ENCODE data around the gene GPR42. TPM values are rescaled to one million over a fixed set of nuclear protein-coding genes. Genes with fewer than 3 reads are reported as not detected.

Gene GPR42
- total and polyA plus RNA-seq, 10 of the 15 experiments (the other 5 are each of a cell fraction or from before 2014, with no cell fraction given): 0.13 TPM; not detected in 9

DNA sequence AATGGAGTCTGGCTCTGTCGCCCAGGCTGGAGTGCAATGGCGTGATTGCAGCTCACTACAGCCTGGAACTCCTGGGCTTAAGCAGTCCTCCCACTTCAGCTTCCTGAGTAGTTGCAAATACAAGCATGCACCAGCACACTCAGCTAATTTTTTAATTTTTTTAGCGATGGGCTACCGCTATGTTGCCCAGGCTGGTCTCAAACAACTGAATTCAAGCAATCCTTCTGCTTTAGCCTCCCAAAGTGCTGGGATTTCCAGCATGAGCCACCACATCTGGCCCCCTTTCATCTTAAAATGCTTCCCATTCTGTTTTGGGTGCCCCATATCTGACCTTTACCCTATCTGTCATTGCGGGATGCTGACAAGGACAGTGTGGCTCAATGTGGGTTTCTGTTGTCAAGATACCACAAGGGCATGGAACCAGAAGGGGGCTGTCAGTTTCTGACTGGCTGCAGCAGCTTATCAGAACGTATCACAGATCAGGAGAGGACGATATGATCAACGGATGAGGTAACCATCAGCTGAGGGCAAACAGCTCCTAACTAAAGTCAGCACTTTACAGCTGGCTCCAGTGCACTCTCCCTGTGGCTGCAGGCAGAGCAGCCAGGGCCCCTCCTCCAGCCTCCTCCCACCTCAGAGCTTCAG lies 32.4 kb downstream of the GPR42 start:
- no peaks in the 10 kb centered on the region for H4K20me1 ChIP-seq (ENCODE audit: control insufficient read depth, insufficient read depth)
- DNase-seq (ENCODE audit: low read depth, low spot score): no peak
- no peaks in the 10 kb centered on the region for H3K27me3 ChIP-seq (replicated peaks in 1 of 2; ENCODE audit: control insufficient read depth in 2 of 2, insufficient read depth in 2 of 2, low read length in 1 of 2)
- H3K9me3 ChIP-seq (replicated peaks; ENCODE audit: control insufficient read depth, insufficient read depth, low read length): no peaks in the 10 kb centered on the region; the same call in 2 of the 3 replicates
- H3K79me2 ChIP-seq (ENCODE audit: control insufficient read depth, insufficient read depth, low read length): no peaks in the 10 kb centered on the region
- FAIRE-seq: no peak
- in situ Hi-C loops (cut with MboI) (no loop called here), intact Hi-C loops (cut with micrococcal nuclease; ENCODE audit: unreplicated experiment) (no loop called here)
- H3K4me3 ChIP-seq: no peak overlapping the region
- no peak overlapping the region; the same call in 1 of the 2 replicates for H3K4me2 ChIP-seq (ENCODE audit: control insufficient read depth, insufficient read depth)
- SMC1A ChIA-PET (ENCODE audit: uncharacterized antibody, unreplicated experiment): interaction anchor here (0.7 to 10.8 kb wide), 13 partner anchors 13 to 92 kb away, joined by 3 to 152 read pairs (median 7); partner anchors contain the start of genes CD22 and FFAR2
- ATAC-seq: peak; percentile 49
- no peak overlapping the region for H2AFZ ChIP-seq (ENCODE audit: control insufficient read depth, low read depth, low read length)
- H3K36me3 ChIP-seq (ENCODE audit: control insufficient read depth in 2 of 2, insufficient read depth in 2 of 2, low read length in 1 of 2): no peaks in the 10 kb centered on the region
- no peak overlapping the region for H3K27ac ChIP-seq (ENCODE audit: control insufficient read depth, insufficient read depth)
- BruUV-seq (replicated peaks): no TSS peak
- POLR2A ChIA-PET: interaction anchor here (0.7 to 6.6 kb wide), 16 partner anchors 9 to 75 kb away, joined by 3 to 67 read pairs (median 6); partner anchors contain the start of gene FFAR2
- H3K4me1 ChIP-seq (ENCODE audit: control insufficient read depth, insufficient read depth, low read length): peaks cover 48% of the 10 kb centered on the region
- WGBS (ENCODE audit: insufficient coverage, insufficient replicate concordance, low lambda C conversion rate, missing lambda C conversion rate): 79% methylated on average over 8 of the region's 8 CpGs
- no peak overlapping the region for H3K9ac ChIP-seq (ENCODE audit: control insufficient read depth, insufficient read depth, low read length)
- CTCF ChIA-PET: interaction anchor here (0.7 to 5.2 kb wide), 9 partner anchors 10 to 106 kb away, joined by 3 to 35 read pairs (median 5); no protein-coding TSS in a partner anchor
- RAD21 ChIA-PET (ENCODE audit: unreplicated experiment): interaction anchor here (0.6 to 6.4 kb wide), 16 partner anchors 14 to 293 kb away, joined by 3 to 84 read pairs (median 6); partner anchors contain the start of gene FFAR1
- TF ChIP-seq CHD4 (IDR thresholded peaks at IDR 0.05) (no peak), CREM (IDR thresholded peaks at IDR 0.05; ENCODE audit: low read depth) (no peak), BHLHE40 (IDR thresholded peaks at IDR 0.05; ENCODE audit: borderline replicate concordance in 1 of 2, low read depth in 2 of 2, low read length in 1 of 2) (peak in 1 of 2 experiments; percentile 37; a peak in 1 of 4 replicates), SMARCA5 (IDR thresholded peaks at IDR 0.05) (no peak), RBBP5 (conservative IDR thresholded peaks at IDR 0.05) (no peak), ZNF207 (IDR thresholded peaks at IDR 0.05; ENCODE audit: borderline replicate concordance) (no peak), RAD21 (IDR thresholded peaks at IDR 0.05; ENCODE audit: insufficient read depth, low read depth, low read length) (0 out of 2 replicates have a peak, but pooled peaks have one; percentile 1), CEBPB (IDR thresholded peaks at IDR 0.05; ENCODE audit: borderline replicate concordance in 1 of 2, low read depth in 2 of 2, low read length in 2 of 2) (no peak), IKZF1 (conservative IDR thresholded peaks at IDR 0.05) (peak; percentile 63), EZH2 (IDR thresholded peaks at IDR 0.05; ENCODE audit: borderline replicate concordance, control insufficient read depth, low read depth, low read length) (no peak), NR2F1 (conservative IDR thresholded peaks at IDR 0.05) (peak; percentile 91), JUNB (IDR thresholded peaks at IDR 0.05) (no peak), RFX5 (IDR thresholded peaks at IDR 0.05; ENCODE audit: low read depth, low read length) (no peak), NR2C1 (IDR thresholded peaks at IDR 0.05) (peak; percentile 61), MTA2 (IDR thresholded peaks at IDR 0.05; ENCODE audit: low read depth) (peak; percentile 43; the same call in 1 of the 2 replicates)
- TF ChIP-seq, protein P1, sequence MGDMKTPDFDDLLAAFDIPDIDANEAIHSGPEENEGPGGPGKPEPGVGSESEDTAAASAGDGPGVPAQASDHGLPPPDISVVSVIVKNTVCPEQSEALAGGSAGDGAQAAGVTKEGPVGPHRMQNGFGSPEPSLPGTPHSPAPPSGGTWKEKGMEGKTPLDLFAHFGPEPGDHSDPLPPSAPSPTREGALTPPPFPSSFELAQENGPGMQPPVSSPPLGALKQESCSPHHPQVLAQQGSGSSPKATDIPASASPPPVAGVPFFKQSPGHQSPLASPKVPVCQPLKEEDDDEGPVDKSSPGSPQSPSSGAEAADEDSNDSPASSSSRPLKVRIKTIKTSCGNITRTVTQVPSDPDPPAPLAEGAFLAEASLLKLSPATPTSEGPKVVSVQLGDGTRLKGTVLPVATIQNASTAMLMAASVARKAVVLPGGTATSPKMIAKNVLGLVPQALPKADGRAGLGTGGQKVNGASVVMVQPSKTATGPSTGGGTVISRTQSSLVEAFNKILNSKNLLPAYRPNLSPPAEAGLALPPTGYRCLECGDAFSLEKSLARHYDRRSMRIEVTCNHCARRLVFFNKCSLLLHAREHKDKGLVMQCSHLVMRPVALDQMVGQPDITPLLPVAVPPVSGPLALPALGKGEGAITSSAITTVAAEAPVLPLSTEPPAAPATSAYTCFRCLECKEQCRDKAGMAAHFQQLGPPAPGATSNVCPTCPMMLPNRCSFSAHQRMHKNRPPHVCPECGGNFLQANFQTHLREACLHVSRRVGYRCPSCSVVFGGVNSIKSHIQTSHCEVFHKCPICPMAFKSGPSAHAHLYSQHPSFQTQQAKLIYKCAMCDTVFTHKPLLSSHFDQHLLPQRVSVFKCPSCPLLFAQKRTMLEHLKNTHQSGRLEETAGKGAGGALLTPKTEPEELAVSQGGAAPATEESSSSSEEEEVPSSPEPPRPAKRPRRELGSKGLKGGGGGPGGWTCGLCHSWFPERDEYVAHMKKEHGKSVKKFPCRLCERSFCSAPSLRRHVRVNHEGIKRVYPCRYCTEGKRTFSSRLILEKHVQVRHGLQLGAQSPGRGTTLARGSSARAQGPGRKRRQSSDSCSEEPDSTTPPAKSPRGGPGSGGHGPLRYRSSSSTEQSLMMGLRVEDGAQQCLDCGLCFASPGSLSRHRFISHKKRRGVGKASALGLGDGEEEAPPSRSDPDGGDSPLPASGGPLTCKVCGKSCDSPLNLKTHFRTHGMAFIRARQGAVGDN (IDR thresholded peaks at IDR 0.05): peak; percentile 89
- TF ChIP-seq, protein P2, sequence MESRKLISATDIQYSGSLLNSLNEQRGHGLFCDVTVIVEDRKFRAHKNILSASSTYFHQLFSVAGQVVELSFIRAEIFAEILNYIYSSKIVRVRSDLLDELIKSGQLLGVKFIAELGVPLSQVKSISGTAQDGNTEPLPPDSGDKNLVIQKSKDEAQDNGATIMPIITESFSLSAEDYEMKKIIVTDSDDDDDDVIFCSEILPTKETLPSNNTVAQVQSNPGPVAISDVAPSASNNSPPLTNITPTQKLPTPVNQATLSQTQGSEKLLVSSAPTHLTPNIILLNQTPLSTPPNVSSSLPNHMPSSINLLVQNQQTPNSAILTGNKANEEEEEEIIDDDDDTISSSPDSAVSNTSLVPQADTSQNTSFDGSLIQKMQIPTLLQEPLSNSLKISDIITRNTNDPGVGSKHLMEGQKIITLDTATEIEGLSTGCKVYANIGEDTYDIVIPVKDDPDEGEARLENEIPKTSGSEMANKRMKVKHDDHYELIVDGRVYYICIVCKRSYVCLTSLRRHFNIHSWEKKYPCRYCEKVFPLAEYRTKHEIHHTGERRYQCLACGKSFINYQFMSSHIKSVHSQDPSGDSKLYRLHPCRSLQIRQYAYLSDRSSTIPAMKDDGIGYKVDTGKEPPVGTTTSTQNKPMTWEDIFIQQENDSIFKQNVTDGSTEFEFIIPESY (IDR thresholded peaks at IDR 0.05): peak; percentile 95

Measured in GM12878 (cell line).